Neural crest cell (in vitro differentiated cells): ENCODE measurements around the gene SHC2. TPM values are rescaled to one million over a fixed set of nuclear protein-coding genes. Genes with fewer than 3 reads are reported as not detected.
A peak's percentile ranks its signal among the peaks of the same experiment; 100 is the strongest.
"Not testable (repeated sequence)": the region's sequence is repeated elsewhere in the genome, so short reads cannot be mapped to it uniquely, and the experiment has no call there.

Experiments
- DNase-seq: peaks from one replicate; pipeline ENCODE4 v3.0.0; 2021; ENCODE audit warnings: low read depth, mixed read lengths, low spot score
- H3K27ac Mint-ChIP-seq: one replicate; pipeline ENCODE4 v1.8.0; 2021; ENCODE audit warnings: mild to moderate bottlenecking, mixed read lengths; ENCODE audit not compliant: unreplicated experiment
- H3K27me3 Mint-ChIP-seq: 2 replicates; pipeline ENCODE4 v1.8.0; 2021; ENCODE audit warnings: low read depth, mild to moderate bottlenecking, mixed read lengths
- H3K36me3 Mint-ChIP-seq: 2 replicates; pipeline ENCODE4 v1.8.0; 2021; ENCODE audit warnings: low read depth, mild to moderate bottlenecking, mixed read lengths
- H3K4me1 Mint-ChIP-seq: 2 replicates; pipeline ENCODE4 v1.8.0; 2021; ENCODE audit warnings: mixed read lengths
- H3K4me3 Mint-ChIP-seq: one replicate; pipeline ENCODE4 v1.8.0; 2021; ENCODE audit warnings: mild to moderate bottlenecking, mixed read lengths
- H3K9me3 Mint-ChIP-seq: 2 replicates; pipeline ENCODE4 v1.8.0; 2021; ENCODE audit warnings: mixed read lengths
- total RNA-seq: library from RNA; stranded (reverse); gene quantifications from 2 replicates; pipeline ENCODE4 v1.2.1, GENCODE V29; 2021
- TF ChIP-seq, protein P1 (sequence below): fragments of 200-600 bp; sonication (generic); conservative IDR thresholded peaks from 2 replicates; pipeline ENCODE4 v1.5.0; 2021; ENCODE audit warnings: antibody characterized with exemption, mild to moderate bottlenecking

SHC2 gene
- total RNA-seq, 1 donor from 2014 or later, result 45.2 TPM

DNA sequence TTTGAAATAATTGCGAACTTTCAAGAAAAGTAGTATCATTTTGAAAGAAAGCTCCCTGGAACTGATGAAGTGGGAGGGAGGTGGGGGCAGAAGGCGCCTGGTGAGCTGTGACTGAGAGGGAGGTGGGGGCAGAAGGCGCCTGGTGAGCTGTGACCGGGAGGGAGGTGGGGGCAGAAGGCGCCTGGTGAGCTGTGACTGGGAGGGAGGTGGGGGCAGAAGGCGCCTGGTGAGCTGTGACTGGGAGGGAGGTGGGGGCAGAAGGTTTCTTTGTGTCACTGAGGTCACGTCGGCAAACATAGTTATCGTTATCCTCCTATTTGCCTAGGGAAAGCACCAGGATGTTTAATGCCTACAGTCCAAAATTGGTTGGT is 76.0 kb downstream of the SHC2 start:
- Mint-ChIP-seq H3K27me3 (peaks cover 7% of the 10 kb centered on the region), H3K4me3 (no peak overlapping the region), H3K27ac (no peak overlapping the region), H3K4me1 (peaks cover 31% of the 10 kb centered on the region), H3K9me3 (peaks cover 3% of the 10 kb centered on the region), H3K36me3 (no peaks in the 10 kb centered on the region)
- no peak for DNase-seq
- TF ChIP-seq, protein P1, sequence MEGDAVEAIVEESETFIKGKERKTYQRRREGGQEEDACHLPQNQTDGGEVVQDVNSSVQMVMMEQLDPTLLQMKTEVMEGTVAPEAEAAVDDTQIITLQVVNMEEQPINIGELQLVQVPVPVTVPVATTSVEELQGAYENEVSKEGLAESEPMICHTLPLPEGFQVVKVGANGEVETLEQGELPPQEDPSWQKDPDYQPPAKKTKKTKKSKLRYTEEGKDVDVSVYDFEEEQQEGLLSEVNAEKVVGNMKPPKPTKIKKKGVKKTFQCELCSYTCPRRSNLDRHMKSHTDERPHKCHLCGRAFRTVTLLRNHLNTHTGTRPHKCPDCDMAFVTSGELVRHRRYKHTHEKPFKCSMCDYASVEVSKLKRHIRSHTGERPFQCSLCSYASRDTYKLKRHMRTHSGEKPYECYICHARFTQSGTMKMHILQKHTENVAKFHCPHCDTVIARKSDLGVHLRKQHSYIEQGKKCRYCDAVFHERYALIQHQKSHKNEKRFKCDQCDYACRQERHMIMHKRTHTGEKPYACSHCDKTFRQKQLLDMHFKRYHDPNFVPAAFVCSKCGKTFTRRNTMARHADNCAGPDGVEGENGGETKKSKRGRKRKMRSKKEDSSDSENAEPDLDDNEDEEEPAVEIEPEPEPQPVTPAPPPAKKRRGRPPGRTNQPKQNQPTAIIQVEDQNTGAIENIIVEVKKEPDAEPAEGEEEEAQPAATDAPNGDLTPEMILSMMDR, result no peak

DNA sequence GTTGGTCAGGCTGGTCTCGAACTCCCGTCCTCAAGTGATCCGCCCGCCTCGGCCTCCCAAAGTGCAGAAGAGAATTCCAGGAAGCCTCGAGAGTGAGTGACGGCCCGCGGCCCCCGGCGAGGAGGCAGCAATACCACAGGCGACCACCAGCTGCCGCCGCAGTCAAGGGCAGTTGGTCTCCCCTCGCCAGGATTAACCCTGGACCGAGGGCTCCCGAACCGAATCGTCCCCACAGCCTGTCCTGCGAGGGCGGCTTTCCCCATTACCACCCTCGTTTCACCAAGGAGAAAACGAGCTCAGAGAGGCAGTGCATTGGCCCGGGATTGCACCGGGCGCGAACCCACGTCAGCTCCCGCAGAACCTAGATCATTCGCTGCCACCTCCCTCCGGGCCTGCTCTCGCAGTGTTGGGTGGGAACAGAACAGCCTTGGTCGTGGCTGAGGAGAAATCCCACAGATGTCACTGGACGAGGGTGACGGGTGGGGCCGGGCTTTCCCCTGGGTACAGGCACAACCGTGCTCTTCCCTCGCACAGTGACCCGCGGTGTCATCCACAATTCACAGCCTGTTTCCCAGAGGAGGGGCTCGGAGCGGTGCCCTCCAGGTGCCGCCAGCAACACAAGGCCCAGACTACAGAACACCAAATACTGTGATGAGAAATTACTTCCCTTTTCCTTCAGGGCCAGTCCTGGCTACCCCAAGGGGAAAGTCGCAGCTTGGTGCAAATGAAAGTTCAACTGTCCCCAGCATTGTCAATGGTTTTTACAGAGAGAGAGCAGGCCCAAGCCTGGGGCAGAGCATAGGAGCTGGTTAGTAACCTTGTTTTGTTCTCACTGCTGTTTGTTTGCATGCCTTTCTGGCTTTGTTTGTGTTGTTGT is 76.7 kb downstream of the SHC2 start:
- Mint-ChIP-seq H3K27ac (no peak overlapping the region), H3K9me3 (peaks cover 3% of the 10 kb centered on the region), H3K27me3 (peaks cover 7% of the 10 kb centered on the region), H3K4me1 (peaks cover 31% of the 10 kb centered on the region), H3K4me3 (peak overlapping the region; percentile 22), H3K36me3 (no peaks in the 10 kb centered on the region)
- TF ChIP-seq, protein P1, result peak; percentile 67
- peak; percentile 51 for DNase-seq

DNA sequence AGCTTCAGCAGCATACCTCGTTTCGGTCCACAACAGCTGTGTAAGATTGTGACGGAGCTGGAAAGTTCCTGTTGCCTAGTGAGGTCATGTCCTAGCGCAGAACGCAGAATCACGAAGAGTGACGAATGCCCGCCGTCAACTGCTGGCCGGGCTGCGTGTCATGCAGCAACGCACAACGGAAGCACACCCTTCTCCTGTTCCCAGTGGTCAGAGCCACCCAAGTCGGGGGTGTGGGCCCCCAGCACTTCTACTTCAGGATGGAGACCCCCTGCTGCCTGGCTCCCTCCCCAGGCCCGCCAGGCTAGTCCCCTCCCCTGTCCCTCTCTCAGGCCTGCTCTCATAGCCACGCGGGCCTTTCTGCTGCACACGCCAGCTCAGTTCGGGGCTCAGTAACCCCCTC is 77.8 kb downstream of the SHC2 start:
- no peaks in the 10 kb centered on the region for H3K36me3 Mint-ChIP-seq
- peaks cover 31% of the 10 kb centered on the region for H3K4me1 Mint-ChIP-seq
- H3K4me3 Mint-ChIP-seq, result no peak overlapping the region

DNA sequence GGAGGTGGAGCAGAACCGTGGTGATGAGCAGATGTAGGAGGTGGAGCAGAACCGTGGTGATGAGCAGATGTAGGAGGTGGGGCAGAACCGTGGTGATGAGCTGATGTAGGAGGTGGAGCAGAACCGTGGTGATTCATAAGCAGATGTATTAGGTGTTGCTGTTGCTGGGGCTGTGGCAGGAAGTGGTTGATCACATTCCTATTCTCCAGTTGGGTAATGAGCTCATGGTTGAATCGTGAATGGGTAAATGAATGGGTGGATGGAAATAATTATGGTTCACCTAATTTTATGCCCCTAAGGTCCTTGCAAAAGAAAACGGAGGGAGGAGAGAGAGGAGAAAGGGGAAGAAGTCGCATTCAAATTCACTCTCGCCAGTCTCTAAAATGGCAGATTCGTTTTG is 78.3 kb downstream of the SHC2 start:
- peaks cover 31% of the 10 kb centered on the region for H3K4me1 Mint-ChIP-seq
- not testable (repeated sequence) for H3K27ac Mint-ChIP-seq

More for the DNA sequence above, 77.8 kb downstream of the SHC2 start:
- TF ChIP-seq, protein P1, result no peak
- Mint-ChIP-seq H3K9me3 (peaks cover 3% of the 10 kb centered on the region), H3K27ac (no peak overlapping the region), H3K27me3 (peaks cover 7% of the 10 kb centered on the region)
- DNase-seq, result no peak

DNA sequence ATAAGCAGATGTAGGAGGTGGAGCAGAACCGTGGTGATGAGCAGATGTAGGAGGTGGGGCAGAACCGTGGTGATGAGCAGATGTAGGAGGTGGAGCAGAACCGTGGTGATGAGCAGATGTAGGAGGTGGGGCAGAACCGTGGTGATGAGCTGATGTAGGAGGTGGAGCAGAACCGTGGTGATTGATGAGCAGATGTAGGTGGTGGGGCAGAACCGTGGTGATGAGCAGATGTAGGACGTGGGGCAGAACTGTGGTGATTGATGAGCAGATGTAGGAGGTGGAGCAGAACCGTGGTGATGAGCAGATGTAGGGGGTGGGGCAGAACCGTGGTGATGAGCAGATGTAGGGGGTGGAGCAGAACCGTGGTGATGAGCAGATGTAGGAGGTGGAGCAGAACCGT is 78.9 kb downstream of the SHC2 start:
- H3K4me1 Mint-ChIP-seq, result peaks cover 31% of the 10 kb centered on the region

More for the DNA sequence above, 78.3 kb downstream of the SHC2 start:
- H3K27me3 Mint-ChIP-seq, DNase-seq, H3K4me3 Mint-ChIP-seq, H3K36me3 Mint-ChIP-seq, H3K9me3 Mint-ChIP-seq: not testable (repeated sequence)

DNA sequence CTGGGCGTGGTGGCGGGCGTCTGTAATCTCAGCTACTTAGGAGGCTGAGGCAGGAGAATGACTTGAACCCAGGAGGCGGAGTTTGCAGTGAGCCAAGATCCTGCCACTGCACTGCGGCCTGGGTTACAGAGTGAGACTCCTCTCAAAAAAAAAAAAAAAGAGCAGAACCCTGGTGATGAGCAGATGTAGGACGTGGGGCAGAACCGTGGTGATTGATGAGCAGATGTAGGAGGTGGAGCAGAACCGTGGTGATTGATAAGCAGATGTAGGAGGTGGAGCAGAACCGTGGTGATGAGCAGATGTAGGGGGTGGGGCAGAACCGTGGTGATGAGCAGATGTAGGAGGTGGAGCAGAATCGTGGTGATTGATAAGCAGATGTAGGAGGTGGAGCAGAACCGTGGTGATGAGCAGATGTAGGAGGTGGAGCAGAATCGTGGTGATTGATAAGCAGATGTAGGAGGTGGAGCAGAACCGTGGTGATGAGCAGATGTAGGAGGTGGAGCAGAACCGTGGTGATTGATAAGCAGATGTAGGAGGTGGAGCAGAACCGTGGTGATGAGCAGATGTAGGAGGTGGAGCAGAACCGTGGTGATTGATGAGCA is 80.1 kb downstream of the SHC2 start:
- DNase-seq, H3K27me3 Mint-ChIP-seq, H3K36me3 Mint-ChIP-seq, H3K4me3 Mint-ChIP-seq, H3K27ac Mint-ChIP-seq, H3K9me3 Mint-ChIP-seq: not testable (repeated sequence)
- H3K4me1 Mint-ChIP-seq, result peaks cover 19% of the 10 kb centered on the region

More for the DNA sequence above, 78.9 kb downstream of the SHC2 start:
- H3K36me3 Mint-ChIP-seq, H3K27ac Mint-ChIP-seq, H3K27me3 Mint-ChIP-seq, H3K9me3 Mint-ChIP-seq, H3K4me3 Mint-ChIP-seq, DNase-seq: not testable (repeated sequence)

DNA sequence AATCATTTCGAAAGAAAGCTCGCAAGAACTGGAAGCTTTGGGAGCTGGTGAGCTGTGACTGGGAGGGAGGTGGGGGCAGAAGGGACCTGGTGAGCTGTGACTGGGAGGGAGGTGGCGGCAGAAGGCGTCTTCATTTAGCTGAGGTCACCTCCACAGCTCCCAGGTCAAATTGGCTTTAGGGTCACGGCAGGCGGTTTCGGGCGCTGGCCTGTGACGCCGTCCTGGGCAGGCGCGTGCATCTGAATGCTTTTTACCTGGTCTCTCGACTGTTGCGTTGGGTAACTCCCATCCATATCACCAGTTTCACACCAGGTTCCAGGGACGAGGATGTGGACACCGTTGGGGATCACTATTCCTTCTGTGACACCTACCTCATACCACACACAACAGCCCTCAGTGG is 81.0 kb downstream of the SHC2 start:
- Mint-ChIP-seq H3K27me3 (peaks cover 5% of the 10 kb centered on the region), H3K27ac (no peak overlapping the region)

More for the DNA sequence above, 81.0 kb downstream of the SHC2 start:
- Mint-ChIP-seq H3K9me3 (peaks cover 3% of the 10 kb centered on the region), H3K4me1 (peaks cover 15% of the 10 kb centered on the region), H3K36me3 (no peaks in the 10 kb centered on the region), H3K4me3 (no peak overlapping the region)
- TF ChIP-seq, protein P1, result no peak
- DNase-seq, result no peak
